NCI-H1436 (cell line): ENCODE measurements around the gene PHAF1.
"Not testable (repeated sequence)": the region's sequence is repeated elsewhere in the genome, so short reads cannot be mapped to it uniquely, and the experiment has no call there.

ENCODE experiments used
- DNase-seq: peaks from one replicate; lab custom pipeline; 2025; lab: John Stamatoyannopoulos, UW

PHAF1 gene

GRCh38 chr16:67105246-67105645 lies 4.5 kb upstream of the PHAF1 start:
- DNase-seq: no peak

GRCh38 chr16:67105881-67106280 lies 3.9 kb upstream of the PHAF1 start:
- DNase-seq: no peak

GRCh38 chr16:67108489-67108888 lies 1.3 kb upstream of the PHAF1 start:
- no peak for DNase-seq

DNA sequence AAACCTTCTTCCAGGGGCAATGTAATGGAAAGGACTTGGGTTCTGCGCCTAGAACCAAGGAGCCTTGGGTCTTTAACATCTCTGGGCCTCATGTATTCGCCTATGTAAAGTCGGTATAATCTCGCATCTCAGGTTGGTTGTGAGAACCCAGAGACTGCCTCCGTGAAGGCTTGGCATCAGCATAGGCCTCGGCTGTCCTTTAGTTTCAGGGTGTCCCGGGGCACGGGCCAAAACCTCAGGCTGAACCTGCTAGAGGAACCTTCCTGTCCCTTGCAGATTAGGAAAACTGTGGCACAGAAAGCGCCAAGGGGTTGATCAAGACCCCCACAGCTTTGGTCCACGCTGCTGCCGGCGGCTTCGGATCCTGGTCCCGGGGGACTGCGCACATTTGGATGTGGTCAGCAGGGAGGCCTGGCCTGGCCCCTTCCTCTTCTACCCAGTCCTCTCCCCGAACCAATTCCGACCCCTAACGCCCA lies 772 bp upstream of the PHAF1 start:
- DNase-seq: no peak

DNA sequence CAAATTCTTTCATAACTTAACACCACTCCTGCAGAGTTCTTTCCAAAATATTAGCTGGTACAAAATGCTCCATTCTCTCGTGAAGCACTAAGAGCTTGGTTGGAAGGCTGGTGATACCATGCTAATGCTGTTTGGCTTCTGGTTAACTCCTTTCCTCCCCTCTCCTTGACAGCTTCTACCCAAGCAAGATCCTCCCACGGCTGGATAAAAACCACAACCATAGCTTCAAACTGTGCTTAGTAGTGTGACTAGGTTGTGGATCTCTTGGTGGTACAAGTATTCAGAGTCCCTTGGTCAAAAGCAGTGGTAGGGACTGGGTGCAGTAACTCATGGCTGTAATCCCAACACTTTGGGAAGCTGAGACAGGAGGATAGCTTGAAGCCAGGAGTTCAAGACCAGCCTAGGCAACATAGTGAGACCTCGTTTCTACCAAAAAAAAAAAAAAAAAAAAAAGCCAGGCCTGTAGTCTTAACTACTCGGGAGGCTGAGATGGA lies 2.3 kb downstream of the PHAF1 start:
- no peak for DNase-seq

- no peak for DNase-seq
Measured at GRCh38 chr16:67112591-67113399, 3.1 kb downstream of the PHAF1 start.

- no peak for DNase-seq
Measured at GRCh38 chr16:67114793-67115192, 5.1 kb downstream of the PHAF1 start.

DNA sequence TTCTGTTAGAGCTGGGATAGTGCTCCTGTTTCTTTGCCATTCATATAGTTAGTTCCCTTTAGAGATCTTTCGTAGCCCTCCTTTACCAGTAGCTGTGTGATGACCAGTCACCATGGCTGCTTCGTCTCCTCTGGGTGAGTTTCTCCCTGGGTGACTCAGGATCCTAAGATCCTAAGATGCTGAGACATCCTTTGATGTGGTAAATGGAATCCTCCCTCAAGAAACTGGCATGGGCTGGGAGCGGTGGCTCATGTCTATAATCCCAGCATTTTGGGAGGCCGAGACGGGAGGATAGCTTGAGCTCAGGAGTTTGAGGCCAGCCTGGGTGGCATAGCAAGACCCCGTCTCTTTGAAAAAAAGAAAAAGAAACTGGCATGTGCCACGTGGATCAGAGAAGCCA lies 5.9 kb downstream of the PHAF1 start:
- no peak for DNase-seq

DNA sequence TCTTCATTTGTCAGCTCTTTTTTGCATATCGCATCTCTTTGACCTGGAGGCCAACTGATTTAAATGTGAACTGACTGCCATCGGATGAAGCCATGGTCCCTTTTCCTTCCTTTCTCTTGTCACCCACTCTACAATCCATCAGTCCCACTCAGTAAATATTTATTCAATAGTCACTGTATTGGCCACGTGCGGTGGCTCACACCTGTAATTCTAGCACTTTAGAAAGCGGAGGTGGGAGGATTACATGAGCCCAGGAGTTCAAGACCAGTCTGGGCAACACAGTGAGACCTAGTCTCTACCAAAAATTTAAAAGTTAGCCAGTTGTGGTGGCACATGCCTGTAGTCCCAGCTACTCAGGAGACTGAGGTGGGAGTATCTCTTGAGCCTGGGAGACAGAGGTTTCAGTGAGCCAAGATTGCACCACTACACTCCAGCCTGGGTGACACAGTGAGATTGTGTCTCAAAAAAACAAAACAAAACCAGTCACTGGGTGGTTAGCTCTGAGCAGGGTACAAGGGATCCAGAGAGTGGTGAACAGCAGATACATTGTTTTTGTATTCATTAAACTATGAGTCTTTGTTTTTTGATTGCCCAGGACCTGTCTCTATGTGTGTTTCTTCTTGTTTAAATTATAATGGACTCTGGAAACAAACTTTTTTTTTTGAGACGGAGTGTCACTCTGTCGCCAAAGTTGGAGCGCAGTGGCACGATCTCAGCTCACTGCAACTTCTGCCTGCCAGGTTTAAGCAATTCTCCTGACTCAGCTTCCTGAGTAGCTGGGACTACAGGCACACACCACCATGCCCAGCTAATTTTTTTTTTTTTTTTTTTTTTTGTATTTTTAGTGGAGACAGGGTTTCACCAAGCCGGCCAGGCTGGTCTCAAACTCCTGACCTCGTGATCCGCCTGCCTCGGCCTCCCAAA lies 6.9 kb downstream of the PHAF1 start:
- no peak for DNase-seq

- DNase-seq: no peak
Measured at GRCh38 chr16:67117716-67118115, 8.0 kb downstream of the PHAF1 start.

DNA sequence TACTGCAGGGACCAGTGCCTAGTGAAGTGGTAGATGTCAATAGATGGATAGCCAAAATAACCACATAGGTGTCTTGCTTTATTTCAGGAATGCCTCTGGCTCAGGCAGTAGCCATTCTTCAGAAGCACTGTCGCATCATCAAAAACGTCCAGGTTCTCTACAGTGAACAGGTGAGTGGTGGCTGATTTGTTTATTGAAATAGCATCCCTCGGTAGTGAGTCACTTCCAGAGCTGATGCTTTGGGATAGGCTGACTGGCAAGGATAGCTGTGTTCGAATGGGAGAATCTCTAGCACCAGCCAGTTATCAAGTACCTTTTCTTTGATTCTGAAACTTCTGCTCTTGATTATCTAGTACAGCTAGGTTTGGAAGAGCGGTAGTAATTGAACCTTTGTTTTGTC lies 10.3 kb downstream of the PHAF1 start:
- DNase-seq: no peak

- DNase-seq: not testable (repeated sequence)
Measured at GRCh38 chr16:67122799-67123198, 13.1 kb downstream of the PHAF1 start.

DNA sequence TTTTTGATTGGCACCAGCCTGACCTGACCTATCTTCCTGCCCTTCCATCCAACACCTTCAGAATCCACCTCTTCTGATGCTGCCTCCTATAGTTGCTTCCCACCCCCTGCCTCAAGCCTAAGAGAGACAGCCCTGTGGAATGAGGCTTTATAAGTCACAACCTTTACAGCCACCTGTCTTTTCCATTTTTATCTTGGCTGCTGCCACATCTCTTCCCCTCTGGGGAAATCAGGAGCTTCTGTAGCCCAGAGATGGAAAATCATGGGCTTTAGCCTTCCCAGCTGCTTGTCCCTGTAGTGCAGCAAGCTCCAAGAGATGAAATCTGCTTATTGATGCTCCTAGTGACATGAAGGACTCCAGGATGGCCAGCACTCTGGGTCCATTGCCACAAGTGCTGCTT lies 18.7 kb downstream of the PHAF1 start:
- no peak for DNase-seq

DNA sequence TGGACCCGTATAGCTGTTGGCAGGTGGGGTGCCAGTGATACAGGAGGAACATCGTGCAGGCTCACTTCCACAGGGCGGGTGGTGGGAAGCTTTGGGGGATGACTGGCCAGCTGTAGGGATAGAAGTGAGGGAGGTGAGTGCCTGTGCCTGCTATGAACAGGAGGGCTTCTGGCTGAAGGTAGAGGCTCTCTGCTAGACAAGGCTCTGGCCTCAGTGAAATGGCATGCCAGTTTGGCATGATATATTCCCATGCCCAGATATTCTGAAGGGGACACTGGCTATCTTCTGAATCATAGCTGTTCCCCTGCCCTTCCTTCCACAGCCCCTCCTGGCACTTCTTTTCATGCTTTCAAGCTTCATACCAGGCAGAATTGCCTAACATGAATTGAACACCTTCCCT lies 19.1 kb downstream of the PHAF1 start:
- DNase-seq: no peak

DNA sequence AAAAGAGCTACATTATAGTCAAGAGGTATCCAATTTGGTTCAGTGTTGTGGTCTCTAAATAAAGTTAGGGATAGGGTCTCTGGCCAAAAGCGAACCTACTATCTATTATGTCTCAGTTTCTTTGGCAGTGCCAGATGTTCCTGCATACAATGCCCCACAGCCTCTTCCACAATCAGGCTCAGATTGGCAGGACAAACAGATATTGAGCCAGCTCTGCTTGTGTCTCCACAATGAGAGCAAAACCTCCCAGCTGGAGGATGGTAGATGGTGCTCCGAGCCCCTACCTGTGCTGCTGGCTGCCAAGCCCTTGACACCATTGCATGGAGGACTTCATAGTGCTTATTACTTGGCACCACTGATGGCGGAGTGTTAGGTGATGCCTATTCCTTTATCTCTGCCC lies 19.7 kb downstream of the PHAF1 start:
- DNase-seq: no peak

GRCh38 chr16:67137605-67138004 lies 27.9 kb downstream of the PHAF1 start:
- DNase-seq: no peak

DNA sequence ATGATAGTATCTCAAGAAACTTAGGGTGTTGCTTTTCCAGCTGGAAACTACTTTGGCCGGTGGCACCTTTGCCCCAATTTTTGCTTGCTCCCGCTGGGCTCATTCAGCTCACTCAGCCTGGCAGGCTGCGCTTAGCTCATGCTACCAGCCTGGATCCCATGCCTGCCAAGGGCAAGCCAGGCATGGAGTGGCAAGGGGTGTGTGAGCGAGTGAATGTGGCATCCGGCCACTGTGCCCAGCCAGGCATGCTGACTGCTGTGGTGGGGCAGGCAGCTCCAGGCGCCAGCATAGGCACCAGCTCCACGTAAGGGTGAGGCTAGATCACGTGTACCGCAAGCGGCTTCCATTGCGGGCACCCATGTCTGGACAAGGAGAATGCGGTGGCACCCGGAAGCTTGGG lies 31.6 kb downstream of the PHAF1 start:
- no peak for DNase-seq

DNA sequence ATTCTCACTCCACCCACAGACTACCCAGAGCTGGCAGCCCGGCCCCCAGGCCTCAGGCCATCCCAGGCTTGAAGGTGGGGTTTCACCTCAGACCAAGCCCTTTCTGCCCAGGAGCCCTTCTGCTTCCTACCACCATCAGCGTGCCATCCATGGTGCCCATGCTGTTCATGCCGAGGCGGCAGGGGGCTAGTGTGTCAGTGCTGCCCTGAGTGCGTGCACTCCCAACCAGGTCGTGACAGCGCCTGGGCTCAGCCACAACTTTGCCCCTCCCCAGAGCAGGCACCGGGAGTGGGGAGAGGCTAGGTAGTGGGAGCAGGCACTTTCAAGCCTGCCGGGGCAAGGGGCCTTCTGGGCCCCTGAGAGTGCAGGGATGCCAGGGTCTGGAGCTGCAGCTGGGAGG lies 32.6 kb downstream of the PHAF1 start:
- DNase-seq: no peak

GRCh38 chr16:67144943-67145342 lies 35.2 kb downstream of the PHAF1 start:
- no peak for DNase-seq

DNA sequence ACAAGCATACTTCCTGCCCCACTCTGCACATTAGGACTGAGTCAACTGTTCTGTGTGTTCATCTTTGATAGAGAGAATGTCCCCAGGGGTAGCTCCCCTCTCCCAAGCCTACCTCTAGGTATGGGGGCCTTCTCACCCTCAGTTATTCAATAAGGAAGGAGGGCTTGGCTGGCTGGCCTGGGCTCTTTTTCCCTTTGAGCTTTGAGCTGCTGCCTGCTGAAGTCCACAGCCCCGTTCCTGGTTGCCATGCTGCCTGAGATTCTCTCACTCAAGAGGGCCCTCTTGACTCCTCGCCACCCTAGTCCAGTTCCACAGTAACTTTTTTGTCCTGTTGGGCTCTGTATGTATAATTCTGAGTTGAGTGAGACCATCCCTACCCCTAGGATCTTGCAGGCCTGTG lies 36.0 kb downstream of the PHAF1 start:
- no peak for DNase-seq

GRCh38 chr16:67146523-67147357 lies 37.0 kb downstream of the PHAF1 start:
- DNase-seq: no peak
